Activated T-helper 17 cell treated with anti-CD3 and anti-CD28 coated beads, Interleukin-2, amount 50 U/mL, for 72 hours (primary cell): Measurements from ENCODE around the gene ZNFX1. TPM values are rescaled to one million over a fixed set of nuclear protein-coding genes. Genes with fewer than 3 reads are reported as not detected.

Experiments used
- ATAC-seq: fragments of 150-1000 bp; cut with Tn5 transposase; replicated peaks from 2 replicates; pipeline ENCODE4 v1.10.0; 2021; ENCODE audit warnings: mild to moderate bottlenecking, moderate library complexity
- H3K27ac Mint-ChIP-seq: one replicate; pipeline ENCODE4 v1.8.0; 2022; ENCODE audit warnings: mixed read lengths
- H3K27me3 Mint-ChIP-seq: one replicate; pipeline ENCODE4 v1.8.0; 2022; ENCODE audit warnings: mixed read lengths
- H3K36me3 Mint-ChIP-seq: one replicate; pipeline ENCODE4 v1.8.0; 2022; ENCODE audit warnings: low read depth, mild to moderate bottlenecking, mixed read lengths
- H3K4me1 Mint-ChIP-seq: one replicate; pipeline ENCODE4 v1.8.0; 2022; ENCODE audit warnings: mixed read lengths
- H3K4me3 Mint-ChIP-seq: one replicate; pipeline ENCODE4 v1.8.0; 2022; ENCODE audit warnings: mild to moderate bottlenecking, mixed read lengths
- H3K9me3 Mint-ChIP-seq: one replicate; pipeline ENCODE4 v1.8.0; 2022; ENCODE audit warnings: mixed read lengths
- total RNA-seq, 2 donors: library from RNA; stranded (reverse); gene quantifications; one replicate each; pipeline ENCODE4 v1.2.3, GENCODE V29; 2022

The ZNFX1 gene
- total RNA-seq, 2 donors from 2014 or later: 32.8 to 54.9 TPM

GRCh38 chr20:49261173-49261572 lies 16.7 kb downstream of the ZNFX1 start:
- Mint-ChIP-seq H3K36me3 (peaks cover 100% of the 10 kb centered on the region), H3K27me3 (no peaks in the 10 kb centered on the region), H3K4me1 (peaks cover 20% of the 10 kb centered on the region), H3K9me3 (no peaks in the 10 kb centered on the region), H3K4me3 (no peak overlapping the region), H3K27ac (no peak overlapping the region)
- no peak for ATAC-seq

GRCh38 chr20:49260218-49260617 lies 17.6 kb downstream of the ZNFX1 start:
- Mint-ChIP-seq H3K4me1 (peaks cover 12% of the 10 kb centered on the region), H3K9me3 (no peaks in the 10 kb centered on the region), H3K36me3 (peaks cover 100% of the 10 kb centered on the region), H3K27ac (peak overlapping the region; percentile 87), H3K4me3 (peak overlapping the region; percentile 38), H3K27me3 (no peaks in the 10 kb centered on the region)
- peak; percentile 7 for ATAC-seq

- no peaks in the 10 kb centered on the region for H3K27me3 Mint-ChIP-seq
- peak overlapping the region; percentile 87 for H3K27ac Mint-ChIP-seq
- peak overlapping the region; percentile 38 for H3K4me3 Mint-ChIP-seq
- peak; percentile 24 for ATAC-seq
- peaks cover 10% of the 10 kb centered on the region for H3K4me1 Mint-ChIP-seq
- no peaks in the 10 kb centered on the region for H3K9me3 Mint-ChIP-seq
- H3K36me3 Mint-ChIP-seq: peaks cover 100% of the 10 kb centered on the region
These were observed 18.1 kb downstream of the ZNFX1 start for GRCh38 chr20:49259799-49260198.

GRCh38 chr20:49259284-49259683 lies 18.6 kb downstream of the ZNFX1 start:
- H3K36me3 Mint-ChIP-seq: peaks cover 100% of the 10 kb centered on the region
- H3K4me1 Mint-ChIP-seq: peaks cover 10% of the 10 kb centered on the region
- H3K9me3 Mint-ChIP-seq: no peaks in the 10 kb centered on the region
- ATAC-seq: peak; percentile 40
- no peaks in the 10 kb centered on the region for H3K27me3 Mint-ChIP-seq
- H3K4me3 Mint-ChIP-seq: peak overlapping the region; percentile 38
- H3K27ac Mint-ChIP-seq: peak overlapping the region; percentile 87

- peak overlapping the region; percentile 73 for H3K27ac Mint-ChIP-seq
- ATAC-seq: no peak
- peaks cover 100% of the 10 kb centered on the region for H3K36me3 Mint-ChIP-seq
- H3K4me1 Mint-ChIP-seq: peaks cover 8% of the 10 kb centered on the region
- H3K9me3 Mint-ChIP-seq: no peaks in the 10 kb centered on the region
- no peaks in the 10 kb centered on the region for H3K27me3 Mint-ChIP-seq
- no peak overlapping the region for H3K4me3 Mint-ChIP-seq
These were observed 21.6 kb downstream of the ZNFX1 start for GRCh38 chr20:49256261-49256660.

- Mint-ChIP-seq H3K9me3 (no peaks in the 10 kb centered on the region), H3K4me3 (no peak overlapping the region), H3K27ac (peak overlapping the region; percentile 21), H3K27me3 (no peaks in the 10 kb centered on the region), H3K4me1 (no peaks in the 10 kb centered on the region), H3K36me3 (peaks cover 99% of the 10 kb centered on the region)
- ATAC-seq: no peak
These were observed 25.1 kb downstream of the ZNFX1 start for GRCh38 chr20:49252556-49253350.

- ATAC-seq: no peak
- Mint-ChIP-seq H3K36me3 (peaks cover 99% of the 10 kb centered on the region), H3K27me3 (no peaks in the 10 kb centered on the region), H3K4me3 (no peak overlapping the region), H3K9me3 (no peaks in the 10 kb centered on the region), H3K27ac (no peak overlapping the region), H3K4me1 (no peaks in the 10 kb centered on the region)
These were observed 28.8 kb downstream of the ZNFX1 start for GRCh38 chr20:49248879-49249665.

GRCh38 chr20:49248301-49248700 lies 29.6 kb downstream of the ZNFX1 start:
- H3K4me3 Mint-ChIP-seq: no peak overlapping the region
- no peaks in the 10 kb centered on the region for H3K4me1 Mint-ChIP-seq
- H3K27me3 Mint-ChIP-seq: no peaks in the 10 kb centered on the region
- peaks cover 99% of the 10 kb centered on the region for H3K36me3 Mint-ChIP-seq
- H3K27ac Mint-ChIP-seq: peak overlapping the region; percentile 3
- ATAC-seq: no peak
- no peaks in the 10 kb centered on the region for H3K9me3 Mint-ChIP-seq

GRCh38 chr20:49247792-49248191 lies 30.1 kb downstream of the ZNFX1 start:
- Mint-ChIP-seq H3K4me1 (no peaks in the 10 kb centered on the region), H3K9me3 (no peaks in the 10 kb centered on the region), H3K4me3 (no peak overlapping the region), H3K36me3 (peaks cover 99% of the 10 kb centered on the region), H3K27ac (peak overlapping the region; percentile 3), H3K27me3 (no peaks in the 10 kb centered on the region)
- ATAC-seq: no peak

GRCh38 chr20:49247169-49247723 lies 30.6 kb downstream of the ZNFX1 start:
- Mint-ChIP-seq H3K4me1 (no peaks in the 10 kb centered on the region), H3K27ac (peak overlapping the region; percentile 3), H3K27me3 (no peaks in the 10 kb centered on the region), H3K4me3 (no peak overlapping the region), H3K9me3 (no peaks in the 10 kb centered on the region), H3K36me3 (peaks cover 99% of the 10 kb centered on the region)
- no peak for ATAC-seq

- peaks cover 99% of the 10 kb centered on the region for H3K36me3 Mint-ChIP-seq
- peak; percentile 78 for ATAC-seq
- H3K4me1 Mint-ChIP-seq: no peaks in the 10 kb centered on the region
- H3K27me3 Mint-ChIP-seq: no peaks in the 10 kb centered on the region
- H3K4me3 Mint-ChIP-seq: no peak overlapping the region
- peak overlapping the region; percentile 21 for H3K27ac Mint-ChIP-seq
- no peaks in the 10 kb centered on the region for H3K9me3 Mint-ChIP-seq
These were observed 31.7 kb downstream of the ZNFX1 start for GRCh38 chr20:49245921-49246740.

GRCh38 chr20:49237531-49237930 lies 40.3 kb downstream of the ZNFX1 start:
- H3K27ac Mint-ChIP-seq: no peak overlapping the region
- no peak for ATAC-seq
- peaks cover 100% of the 10 kb centered on the region for H3K36me3 Mint-ChIP-seq
- H3K9me3 Mint-ChIP-seq: no peaks in the 10 kb centered on the region
- no peaks in the 10 kb centered on the region for H3K4me1 Mint-ChIP-seq
- H3K4me3 Mint-ChIP-seq: no peak overlapping the region
- no peaks in the 10 kb centered on the region for H3K27me3 Mint-ChIP-seq

- no peak overlapping the region for H3K27ac Mint-ChIP-seq
- no peaks in the 10 kb centered on the region for H3K9me3 Mint-ChIP-seq
- H3K36me3 Mint-ChIP-seq: peaks cover 99% of the 10 kb centered on the region
These were observed 41.6 kb downstream of the ZNFX1 start for GRCh38 chr20:49236301-49236700.

GRCh38 chr20:49234831-49235230 lies 43.0 kb downstream of the ZNFX1 start:
- Mint-ChIP-seq H3K27me3 (no peaks in the 10 kb centered on the region), H3K27ac (peak overlapping the region; percentile 8), H3K36me3 (peaks cover 99% of the 10 kb centered on the region)

More at GRCh38 chr20:49236301-49236700, 41.6 kb downstream of the ZNFX1 start:
- Mint-ChIP-seq H3K27me3 (no peaks in the 10 kb centered on the region), H3K4me3 (no peak overlapping the region), H3K4me1 (no peaks in the 10 kb centered on the region)
- ATAC-seq: no peak

More at GRCh38 chr20:49234831-49235230, 43.0 kb downstream of the ZNFX1 start:
- Mint-ChIP-seq H3K4me3 (no peak overlapping the region), H3K9me3 (no peaks in the 10 kb centered on the region), H3K4me1 (peaks cover 4% of the 10 kb centered on the region)
- ATAC-seq: no peak
